BE2C (cell line): Measurements from ENCODE around the gene MEIS2.

Source experiments
- DNase-seq: peaks from one replicate; pipeline ENCODE4 v3.0.0-alpha.2; 2020
- H3K27me3 ChIP-seq: fragments of 250-450 bp; sonication (Bioruptor Pico); 2 replicates; pipeline ENCODE4 v1.5.1; 2020; ENCODE audit warnings: mild to moderate bottlenecking
- H3K36me3 ChIP-seq: fragments of 250-450 bp; sonication (Bioruptor Pico); 2 replicates; pipeline ENCODE4 v1.5.1; 2020; ENCODE audit warnings: mild to moderate bottlenecking
- H3K4me1 ChIP-seq: fragments of 250-450 bp; sonication (Bioruptor Pico); 2 replicates; pipeline ENCODE4 v1.5.1; 2020
- H3K4me3 ChIP-seq: 2 replicates; pipeline ENCODE4 v1.5.1; 2011; ENCODE audit warnings: low read depth, low read length
- H3K9me3 ChIP-seq: fragments of 250-450 bp; sonication (Bioruptor Pico); 2 replicates; pipeline ENCODE4 v1.5.1; 2020
- TF ChIP-seq, protein P1 (sequence below): IDR thresholded peaks from 2 replicates; pipeline ENCODE4 v1.5.1; 2012; ENCODE audit warnings: mild to moderate bottlenecking, low read depth, low read length

The MEIS2 gene

DNA sequence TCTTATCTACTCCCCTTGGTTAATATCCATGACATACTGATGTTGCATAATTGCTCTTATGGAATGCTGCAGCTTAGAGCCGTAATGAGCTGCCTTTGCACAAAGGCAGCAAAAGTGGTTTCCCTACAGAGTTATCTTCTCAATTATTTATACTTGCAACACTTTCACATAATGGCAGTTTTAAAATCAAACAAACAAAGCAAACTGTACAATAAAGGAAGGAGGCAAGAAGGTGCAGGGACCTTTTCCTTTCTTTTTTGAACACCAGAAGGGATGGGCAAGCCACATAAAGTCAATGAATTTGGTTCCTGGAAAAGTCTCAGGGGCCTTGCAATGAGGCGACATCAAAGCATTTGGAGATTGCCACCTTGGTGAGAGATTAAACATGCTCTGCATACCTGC, 188.0 kb downstream of the MEIS2 start:
- TF ChIP-seq, protein P1, sequence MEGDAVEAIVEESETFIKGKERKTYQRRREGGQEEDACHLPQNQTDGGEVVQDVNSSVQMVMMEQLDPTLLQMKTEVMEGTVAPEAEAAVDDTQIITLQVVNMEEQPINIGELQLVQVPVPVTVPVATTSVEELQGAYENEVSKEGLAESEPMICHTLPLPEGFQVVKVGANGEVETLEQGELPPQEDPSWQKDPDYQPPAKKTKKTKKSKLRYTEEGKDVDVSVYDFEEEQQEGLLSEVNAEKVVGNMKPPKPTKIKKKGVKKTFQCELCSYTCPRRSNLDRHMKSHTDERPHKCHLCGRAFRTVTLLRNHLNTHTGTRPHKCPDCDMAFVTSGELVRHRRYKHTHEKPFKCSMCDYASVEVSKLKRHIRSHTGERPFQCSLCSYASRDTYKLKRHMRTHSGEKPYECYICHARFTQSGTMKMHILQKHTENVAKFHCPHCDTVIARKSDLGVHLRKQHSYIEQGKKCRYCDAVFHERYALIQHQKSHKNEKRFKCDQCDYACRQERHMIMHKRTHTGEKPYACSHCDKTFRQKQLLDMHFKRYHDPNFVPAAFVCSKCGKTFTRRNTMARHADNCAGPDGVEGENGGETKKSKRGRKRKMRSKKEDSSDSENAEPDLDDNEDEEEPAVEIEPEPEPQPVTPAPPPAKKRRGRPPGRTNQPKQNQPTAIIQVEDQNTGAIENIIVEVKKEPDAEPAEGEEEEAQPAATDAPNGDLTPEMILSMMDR: no peak
- no peak for DNase-seq
- Histone ChIP-seq H3K4me1 (peaks cover 3% of the 10 kb centered on the region; the same call in 1 of the 2 replicates), H3K4me3 (no peak overlapping the region), H3K27me3 (no peaks in the 10 kb centered on the region), H3K36me3 (peaks cover 5% of the 10 kb centered on the region), H3K9me3 (no peaks in the 10 kb centered on the region)

DNA sequence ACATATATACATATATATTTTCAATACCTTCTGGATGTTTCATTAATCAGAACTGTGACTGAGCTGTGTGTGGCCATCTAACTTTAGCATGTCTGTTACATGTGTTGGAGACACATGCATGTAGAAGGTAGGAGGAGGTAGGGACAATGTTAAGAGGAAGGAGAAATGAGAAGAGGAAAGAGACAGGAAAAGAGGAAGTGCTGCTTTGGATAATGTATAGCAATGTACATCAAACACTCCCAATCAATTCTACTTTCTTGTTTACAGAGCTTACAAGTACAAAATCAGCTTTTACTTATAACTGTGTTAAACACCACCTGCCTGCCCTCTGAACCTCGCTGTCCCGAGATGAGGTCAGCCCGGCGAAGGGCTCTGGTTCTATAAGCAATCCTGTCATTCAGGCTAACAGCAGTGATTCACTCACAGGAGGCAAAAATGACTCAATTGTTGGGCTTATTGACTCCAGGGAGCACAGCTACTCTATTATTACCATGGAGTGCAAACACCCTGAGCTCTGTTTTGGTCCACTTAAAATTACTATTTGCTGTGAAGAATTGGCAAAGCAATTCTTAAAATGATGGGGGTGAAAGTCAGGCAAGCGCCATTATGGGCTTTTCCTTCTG, 188.9 kb downstream of the MEIS2 start:
- Histone ChIP-seq H3K27me3 (no peaks in the 10 kb centered on the region), H3K9me3 (no peaks in the 10 kb centered on the region), H3K36me3 (peaks cover 3% of the 10 kb centered on the region; the same call in 1 of the 2 replicates), H3K4me3 (no peak overlapping the region), H3K4me1 (peaks cover 3% of the 10 kb centered on the region; the same call in 1 of the 2 replicates)
- no peak for DNase-seq
- TF ChIP-seq, protein P1: no peak

DNA sequence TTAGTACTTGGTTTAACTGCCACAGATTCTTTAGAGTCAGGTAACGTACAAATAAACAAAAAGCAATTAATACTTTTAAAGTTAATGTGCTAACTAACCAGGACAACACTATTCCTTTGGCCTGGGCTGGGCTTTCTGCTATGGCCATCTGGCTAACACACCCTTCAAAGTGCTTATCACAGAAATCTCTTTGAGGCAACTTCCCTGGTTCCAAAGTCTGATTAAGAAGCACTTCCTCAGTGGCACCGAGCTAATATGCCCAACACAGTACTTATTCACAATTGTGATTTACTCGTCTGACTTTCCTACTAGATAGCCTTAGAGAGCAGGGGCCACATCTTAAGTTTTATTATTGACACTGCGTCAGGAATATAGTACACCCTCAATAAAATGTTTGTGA, 191.4 kb downstream of the MEIS2 start:
- no peak overlapping the region for H3K4me3 ChIP-seq
- no peaks in the 10 kb centered on the region for H3K27me3 ChIP-seq
- TF ChIP-seq, protein P1: no peak
- H3K36me3 ChIP-seq: 0 out of 2 replicates have a peak, but pooled peaks cover 6% of the 10 kb centered on the region
- no peak for DNase-seq
- H3K9me3 ChIP-seq: no peaks in the 10 kb centered on the region
- peaks cover 9% of the 10 kb centered on the region for H3K4me1 ChIP-seq

DNA sequence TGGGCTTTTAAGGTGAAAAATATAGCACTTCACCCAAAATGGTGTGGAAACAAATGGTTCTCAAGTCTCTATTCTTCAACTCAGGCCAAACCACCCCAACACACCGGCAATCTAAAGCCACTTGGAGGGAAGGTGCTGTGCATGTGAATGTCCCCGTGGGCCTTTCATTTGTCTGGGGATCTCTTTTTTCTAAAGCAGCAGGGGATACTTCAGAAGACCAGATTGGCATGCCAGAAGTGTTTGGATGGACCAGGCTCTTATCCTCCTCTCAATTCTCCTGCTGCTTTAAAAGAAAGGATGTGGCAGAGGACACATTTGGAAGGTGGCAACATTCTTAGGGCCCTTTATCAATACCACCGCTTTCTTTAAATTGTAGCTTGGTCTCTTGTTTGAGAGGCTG, 193.1 kb downstream of the MEIS2 start:
- no peak for DNase-seq
- H3K36me3 ChIP-seq: 0 out of 2 replicates have a peak, but pooled peaks cover 6% of the 10 kb centered on the region
- no peaks in the 10 kb centered on the region for H3K27me3 ChIP-seq
- H3K4me3 ChIP-seq: no peak overlapping the region
- H3K9me3 ChIP-seq: no peaks in the 10 kb centered on the region
- H3K4me1 ChIP-seq: peaks cover 21% of the 10 kb centered on the region
- TF ChIP-seq, protein P1: no peak

DNA sequence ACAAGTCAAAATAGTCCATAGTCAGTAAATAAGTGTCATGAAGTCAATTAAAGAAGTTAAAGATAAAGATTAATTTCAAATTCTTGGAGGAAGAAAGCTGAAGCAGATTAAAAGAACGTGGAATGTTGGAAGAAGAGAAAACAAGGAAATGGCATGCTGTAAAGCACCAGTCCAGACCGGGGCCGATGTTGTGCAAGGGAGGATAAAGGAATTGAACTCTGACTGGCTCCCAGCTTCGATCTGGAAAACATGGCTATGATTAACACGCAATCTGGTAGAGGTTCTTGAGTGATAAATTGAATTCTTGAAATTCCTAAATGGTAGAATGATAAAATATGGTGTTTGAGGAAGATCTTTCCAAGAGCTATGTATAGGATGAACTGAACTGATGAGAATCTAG, 194.4 kb downstream of the MEIS2 start:
- Histone ChIP-seq H3K36me3 (0 out of 2 replicates have a peak, but pooled peaks cover 6% of the 10 kb centered on the region), H3K27me3 (no peaks in the 10 kb centered on the region), H3K9me3 (no peaks in the 10 kb centered on the region), H3K4me1 (peaks cover 23% of the 10 kb centered on the region), H3K4me3 (no peak overlapping the region)
- no peak for DNase-seq
- TF ChIP-seq, protein P1: no peak

DNA sequence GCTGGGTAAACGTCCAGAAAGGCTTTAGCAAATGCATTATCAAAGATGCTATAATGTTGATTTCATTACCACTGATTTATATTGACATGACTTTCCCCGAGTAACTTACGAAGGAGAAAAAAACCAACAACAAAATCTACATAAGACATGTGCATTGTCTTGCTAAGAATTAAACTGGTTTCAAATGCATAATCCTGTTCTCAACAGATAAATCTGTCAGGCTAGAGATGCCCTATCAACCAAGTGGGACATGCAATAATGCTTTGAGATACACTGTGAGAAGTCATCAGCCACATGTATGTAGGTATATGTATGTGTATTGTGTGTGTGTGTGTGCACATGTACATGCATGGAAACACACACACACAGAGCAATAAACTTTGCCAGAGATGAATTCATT, 195.6 kb downstream of the MEIS2 start:
- no peaks in the 10 kb centered on the region for H3K9me3 ChIP-seq
- peaks cover 32% of the 10 kb centered on the region for H3K4me1 ChIP-seq
- H3K36me3 ChIP-seq: 0 out of 2 replicates have a peak, but pooled peaks cover 6% of the 10 kb centered on the region
- no peaks in the 10 kb centered on the region for H3K27me3 ChIP-seq
- DNase-seq: no peak
- TF ChIP-seq, protein P1: no peak
- H3K4me3 ChIP-seq: no peak overlapping the region
